Omental fat pad (tissue), 4 donors: Measurements from ENCODE around the gene ZDHHC3. TPM values are rescaled to one million over a fixed set of nuclear protein-coding genes. Genes with fewer than 3 reads are reported as not detected.

Experiments used
- ATAC-seq: fragments of 150-250 bp; one replicate; pipeline ENCODE4 v1.9.1; 2016; ENCODE audit warnings: mild to moderate bottlenecking, moderate library complexity; ENCODE audit not compliant: low FRiP score
- DNase-seq: peaks from one replicate; pipeline ENCODE4 v3.0.0-alpha.2; 2019; ENCODE audit warnings: low spot score
- total RNA-seq, 4 donors: library from RNA; depleted of rRNA; stranded (reverse); fragments of >200 nt; gene quantifications; one replicate each; pipeline ENCODE4 v1.1.0, GENCODE V29; 2016
- TF ChIP-seq, protein P1 (sequence below), 3 donors: fragments of 450-650 bp; IDR thresholded peaks; one replicate each; pipeline ENCODE4 v1.5.1; 2016 to 2017; ENCODE audit warnings: antibody characterized with exemption in 3 of 3, mild to moderate bottlenecking in 3 of 3, moderate library complexity in 2 of 3

ZDHHC3 gene
- total RNA-seq, 4 donors from 2014 or later = 72.0 to 99.8 (median 80.1) TPM

DNA sequence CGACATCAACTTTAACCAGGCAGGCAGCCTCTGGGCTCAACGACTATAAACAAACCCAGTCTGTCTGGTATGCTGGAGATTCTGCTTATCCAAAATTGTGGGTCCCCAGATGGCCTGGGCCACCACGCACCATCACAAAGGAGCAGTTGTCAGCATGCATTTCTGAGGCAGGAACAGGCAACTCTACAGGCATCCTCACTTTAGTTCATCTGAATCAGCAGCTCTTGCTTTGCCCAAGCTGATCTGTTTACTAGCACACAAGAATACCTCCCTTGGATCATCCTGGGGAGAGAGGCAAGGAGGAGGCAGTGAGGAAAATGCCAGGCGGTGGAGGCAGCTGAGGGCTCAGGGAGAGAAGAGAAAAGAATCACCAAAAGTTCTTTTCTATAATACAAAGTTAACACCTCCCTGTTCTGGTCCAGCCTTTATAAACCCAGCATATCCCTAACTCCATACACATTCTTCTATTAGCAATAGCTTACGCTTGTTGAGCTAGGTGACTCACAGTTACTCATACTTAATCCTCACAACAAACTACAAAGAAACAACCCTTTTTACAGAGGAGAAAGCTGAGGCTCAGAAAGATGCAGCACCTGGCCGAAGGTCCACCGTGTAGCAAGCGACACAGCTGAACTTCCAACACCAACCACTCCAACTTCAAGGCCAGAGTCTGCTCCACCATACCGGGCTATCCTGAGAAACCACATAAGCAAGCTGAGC is 33.6 kb downstream of the ZDHHC3 start:
- TF ChIP-seq, protein P1, sequence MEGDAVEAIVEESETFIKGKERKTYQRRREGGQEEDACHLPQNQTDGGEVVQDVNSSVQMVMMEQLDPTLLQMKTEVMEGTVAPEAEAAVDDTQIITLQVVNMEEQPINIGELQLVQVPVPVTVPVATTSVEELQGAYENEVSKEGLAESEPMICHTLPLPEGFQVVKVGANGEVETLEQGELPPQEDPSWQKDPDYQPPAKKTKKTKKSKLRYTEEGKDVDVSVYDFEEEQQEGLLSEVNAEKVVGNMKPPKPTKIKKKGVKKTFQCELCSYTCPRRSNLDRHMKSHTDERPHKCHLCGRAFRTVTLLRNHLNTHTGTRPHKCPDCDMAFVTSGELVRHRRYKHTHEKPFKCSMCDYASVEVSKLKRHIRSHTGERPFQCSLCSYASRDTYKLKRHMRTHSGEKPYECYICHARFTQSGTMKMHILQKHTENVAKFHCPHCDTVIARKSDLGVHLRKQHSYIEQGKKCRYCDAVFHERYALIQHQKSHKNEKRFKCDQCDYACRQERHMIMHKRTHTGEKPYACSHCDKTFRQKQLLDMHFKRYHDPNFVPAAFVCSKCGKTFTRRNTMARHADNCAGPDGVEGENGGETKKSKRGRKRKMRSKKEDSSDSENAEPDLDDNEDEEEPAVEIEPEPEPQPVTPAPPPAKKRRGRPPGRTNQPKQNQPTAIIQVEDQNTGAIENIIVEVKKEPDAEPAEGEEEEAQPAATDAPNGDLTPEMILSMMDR (IDR thresholded peaks at IDR 0.05) = no peak
- ATAC-seq (no peak), DNase-seq (no peak)

- TF ChIP-seq, protein P1 (IDR thresholded peaks at IDR 0.05) = no peak
- DNase-seq (no peak), ATAC-seq (no peak)
These were observed 36.4 kb downstream of the ZDHHC3 start for GRCh38 chr3:44939581-44940036.

DNA sequence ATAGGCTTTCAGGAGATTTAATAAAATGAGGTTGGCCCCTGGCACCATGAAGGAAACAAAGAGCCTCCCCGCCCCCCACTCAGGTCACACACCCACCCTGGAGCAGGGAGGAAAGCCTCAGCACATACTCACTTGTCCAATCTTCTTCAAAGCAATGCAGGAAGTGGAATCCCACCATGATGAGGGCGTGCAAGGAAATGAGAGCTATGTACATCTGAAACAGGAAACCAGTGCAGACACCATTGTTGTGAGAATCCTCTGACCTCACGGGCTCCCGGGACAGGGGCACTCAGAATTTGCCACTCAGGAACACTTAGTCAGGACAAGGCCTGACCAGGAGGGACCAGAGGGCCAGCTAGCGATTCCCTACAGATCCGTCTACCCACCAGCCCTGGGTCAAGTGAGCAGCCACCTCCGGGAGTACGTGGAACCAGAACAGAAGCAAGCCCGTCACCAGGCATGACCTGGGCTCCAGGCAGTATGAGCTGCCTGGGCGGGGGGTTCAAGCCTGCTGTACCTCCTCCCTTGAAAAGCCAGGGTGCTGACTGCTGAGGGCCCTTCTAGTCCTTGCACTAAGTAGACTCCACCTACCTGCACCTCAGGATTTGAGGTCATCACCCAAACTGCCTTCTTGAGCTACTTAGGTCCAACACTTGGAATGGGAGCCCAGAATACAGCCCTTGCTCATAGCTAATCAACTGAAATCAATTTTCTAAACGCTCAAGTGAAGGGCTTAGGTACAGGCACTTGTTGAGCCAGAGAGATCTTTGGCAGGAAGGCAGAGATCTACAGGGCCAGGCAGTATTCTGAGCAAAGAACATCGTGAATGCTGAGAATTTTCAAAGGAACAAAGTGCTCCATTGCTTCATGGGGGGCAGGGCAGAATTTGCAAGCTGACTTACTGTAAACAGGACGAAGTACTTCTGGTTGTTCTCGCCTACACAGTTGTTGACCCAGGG is 42.7 kb downstream of the ZDHHC3 start:
- TF ChIP-seq, protein P1 (IDR thresholded peaks at IDR 0.05) = no peak
- no peak for ATAC-seq
- DNase-seq = no peak

DNA sequence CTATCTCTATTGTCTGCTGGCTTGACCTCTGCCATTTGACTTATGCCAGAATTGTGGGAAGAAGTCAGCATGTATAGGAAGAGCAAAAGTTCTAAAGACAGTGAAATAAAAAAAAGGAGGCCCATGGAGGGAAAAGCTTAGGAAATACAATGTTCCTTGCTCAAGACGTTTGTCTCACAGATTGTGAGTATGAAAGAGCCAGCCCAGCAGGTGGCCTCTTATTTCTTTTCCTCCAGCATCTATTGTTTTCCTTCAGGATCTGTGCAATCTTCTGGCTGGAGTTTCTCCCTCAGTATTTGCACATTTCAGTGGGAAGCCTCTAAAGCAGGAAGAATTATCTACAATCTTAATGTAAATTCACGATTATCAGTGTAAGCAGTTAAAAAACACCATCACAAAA is 43.7 kb downstream of the ZDHHC3 start:
- ATAC-seq (no peak), DNase-seq (no peak)
- TF ChIP-seq, protein P1 (IDR thresholded peaks at IDR 0.05) = no peak

DNA sequence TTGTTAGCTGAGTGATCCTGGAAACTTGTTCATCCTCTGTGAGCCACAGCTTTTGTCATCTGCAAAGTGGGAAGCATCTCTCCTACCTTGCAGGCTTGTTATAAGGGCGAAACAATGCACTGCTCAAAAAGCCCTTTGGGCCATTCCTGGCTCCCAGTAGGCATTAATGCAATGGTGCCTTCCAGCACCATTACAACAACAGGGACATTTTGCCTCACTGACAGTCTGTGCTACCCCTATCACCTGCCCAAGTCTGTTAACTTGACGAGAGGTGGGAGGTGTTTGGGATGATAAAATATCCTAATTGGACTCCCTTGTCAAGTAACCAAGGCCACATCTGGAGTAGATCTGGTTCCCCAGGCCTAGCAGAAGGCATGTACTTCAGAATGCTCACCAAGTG is 44.2 kb downstream of the ZDHHC3 start:
- DNase-seq (no peak), ATAC-seq (no peak)
- TF ChIP-seq, protein P1 (IDR thresholded peaks at IDR 0.05) = no peak

GRCh38 chr3:44930911-44931310 is 45.1 kb downstream of the ZDHHC3 start:
- TF ChIP-seq, protein P1 (IDR thresholded peaks at IDR 0.05) = no peak
- ATAC-seq = no peak
- no peak for DNase-seq
